Measurements from ENCODE around the gene HINT1.
"Not testable (repeated sequence)": the region's sequence is repeated elsewhere in the genome, so short reads cannot be mapped to it uniquely, and the experiment has no call there.

The HINT1 gene

DNA sequence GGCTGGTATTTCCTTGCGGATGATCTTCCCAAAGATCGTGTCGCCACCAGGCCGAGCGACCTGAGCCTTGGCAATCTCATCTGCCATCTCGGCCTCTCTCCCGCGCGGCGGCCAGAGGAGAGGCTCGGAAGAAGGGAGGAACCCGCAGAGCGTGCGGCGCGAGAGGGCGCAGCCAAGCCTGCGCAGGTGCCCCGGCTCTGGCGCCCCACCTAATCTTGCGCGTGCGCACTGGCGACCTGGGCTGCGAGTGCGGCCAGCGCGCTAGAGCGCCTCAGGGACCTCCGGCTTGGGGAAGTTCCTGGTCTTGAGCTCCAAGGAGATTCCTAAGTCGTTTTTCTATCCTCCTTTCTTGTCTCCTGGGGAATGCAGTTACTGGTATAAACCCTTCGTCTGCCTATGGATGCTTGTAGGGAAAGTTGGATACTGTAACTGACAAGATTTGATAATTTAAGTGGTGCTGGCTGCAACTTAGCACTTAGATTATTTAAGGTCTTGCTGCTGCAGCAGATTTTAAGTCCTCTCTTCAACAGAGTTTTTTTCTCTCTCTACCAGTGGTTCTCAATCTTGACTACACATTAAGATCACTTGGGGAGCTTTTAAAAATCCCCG lies at the start of gene HINT1:
HINT1 (minus strand) TSS at position 138 of the 609 bp plus-strand sequence; CDS start at position 87, 51 bp downstream.
- DNase-seq (ENCODE audit: low read depth in 2 of 2) = peak; percentile 89 to 93

DNA sequence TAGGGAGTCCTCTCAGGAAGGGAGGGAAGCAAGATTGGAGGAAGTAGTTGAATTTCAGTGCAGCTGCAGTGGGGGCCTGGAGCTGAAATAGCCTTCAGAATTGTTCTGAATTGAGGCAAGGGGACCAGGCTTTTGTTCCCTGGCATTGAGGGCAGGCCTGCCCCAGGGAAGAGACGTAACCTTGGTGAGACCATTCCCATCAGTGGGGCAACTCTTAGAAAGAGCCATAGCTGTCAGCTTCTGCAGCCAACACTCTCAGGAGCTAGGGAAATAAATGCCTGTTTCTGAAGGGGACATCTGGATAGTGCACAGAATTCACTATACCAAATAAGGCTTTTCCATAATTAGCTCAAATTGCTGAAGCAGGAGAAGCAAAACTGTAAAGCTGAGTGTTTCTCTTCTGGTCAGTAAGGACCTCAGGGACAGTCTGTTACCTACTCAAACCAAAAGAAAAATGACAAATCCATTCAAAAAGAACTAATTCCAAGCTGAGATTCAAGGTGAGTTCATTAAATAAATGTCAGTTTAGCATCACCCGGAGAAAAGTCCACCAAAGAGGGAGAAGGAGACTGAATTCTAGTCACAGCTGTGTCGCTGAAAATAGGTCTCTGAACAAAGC lies 49.7 kb upstream of the HINT1 start:
- DNase-seq (ENCODE audit: low read depth in 2 of 2) = no peak

DNA sequence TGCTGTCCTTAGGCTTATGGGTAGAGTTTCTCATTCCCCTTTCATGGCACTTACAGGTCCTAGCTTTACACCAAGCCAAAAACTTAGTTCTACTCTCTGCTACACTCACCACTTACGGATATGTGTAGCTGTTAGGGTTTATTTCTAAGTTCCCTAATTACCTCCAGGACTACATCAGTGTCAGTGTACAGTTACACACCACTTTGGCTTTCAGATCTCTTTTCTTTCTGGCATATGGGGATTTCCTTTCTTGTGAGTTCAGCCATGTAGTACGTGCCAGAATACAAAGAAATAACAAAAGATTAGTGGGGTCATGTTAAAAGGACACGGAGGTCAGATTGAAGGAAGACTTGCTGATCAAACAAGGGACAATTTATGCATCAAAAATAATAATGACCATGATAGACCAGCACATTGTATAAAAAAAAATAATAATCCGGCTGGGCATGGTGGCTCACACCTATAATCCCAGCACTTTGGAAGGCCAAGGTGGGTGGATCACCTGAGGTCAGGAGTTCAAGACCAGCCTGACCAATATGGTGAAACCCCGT lies 47.5 kb upstream of the HINT1 start:
- no peak for DNase-seq (ENCODE audit: low read depth in 2 of 2)

DNA sequence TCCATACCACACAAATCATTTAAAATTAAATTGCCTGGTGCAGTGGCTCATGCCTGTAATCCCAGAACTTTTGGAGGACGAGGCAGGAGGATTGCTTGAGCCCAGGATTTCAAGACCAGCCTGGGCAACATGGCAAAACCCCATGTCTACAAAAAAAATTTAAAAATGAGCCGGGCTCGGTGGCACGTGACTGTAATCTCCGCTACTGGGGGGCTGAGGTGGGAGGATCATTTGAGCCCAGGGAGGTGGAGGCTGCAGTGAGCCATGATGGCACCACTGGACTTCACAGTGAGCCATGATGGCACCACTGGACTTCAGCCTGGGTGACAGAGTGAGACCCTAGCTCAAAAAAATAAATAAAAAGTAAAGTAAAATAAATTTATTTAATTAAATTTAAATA lies 46.6 kb upstream of the HINT1 start:
- no peak for DNase-seq (ENCODE audit: low read depth in 2 of 2)

DNA sequence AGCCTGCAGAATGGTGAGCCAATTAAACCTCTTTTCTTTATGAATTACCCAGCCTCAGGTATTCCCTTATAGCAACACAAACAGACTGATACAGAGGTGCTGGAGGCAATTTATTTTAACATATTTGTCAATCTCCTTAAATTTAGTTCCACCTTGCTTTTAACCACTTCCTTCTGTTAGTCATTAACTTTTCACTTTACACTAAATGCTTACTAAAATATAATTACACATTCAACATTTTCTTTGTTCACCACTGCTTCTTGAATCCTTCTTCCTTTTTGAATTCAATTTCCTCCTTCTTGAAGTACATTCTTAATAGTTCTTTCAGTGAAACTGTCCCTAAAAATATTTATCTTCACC lies 45.1 kb upstream of the HINT1 start:
- no peak for DNase-seq (ENCODE audit: low read depth in 2 of 2)

DNA sequence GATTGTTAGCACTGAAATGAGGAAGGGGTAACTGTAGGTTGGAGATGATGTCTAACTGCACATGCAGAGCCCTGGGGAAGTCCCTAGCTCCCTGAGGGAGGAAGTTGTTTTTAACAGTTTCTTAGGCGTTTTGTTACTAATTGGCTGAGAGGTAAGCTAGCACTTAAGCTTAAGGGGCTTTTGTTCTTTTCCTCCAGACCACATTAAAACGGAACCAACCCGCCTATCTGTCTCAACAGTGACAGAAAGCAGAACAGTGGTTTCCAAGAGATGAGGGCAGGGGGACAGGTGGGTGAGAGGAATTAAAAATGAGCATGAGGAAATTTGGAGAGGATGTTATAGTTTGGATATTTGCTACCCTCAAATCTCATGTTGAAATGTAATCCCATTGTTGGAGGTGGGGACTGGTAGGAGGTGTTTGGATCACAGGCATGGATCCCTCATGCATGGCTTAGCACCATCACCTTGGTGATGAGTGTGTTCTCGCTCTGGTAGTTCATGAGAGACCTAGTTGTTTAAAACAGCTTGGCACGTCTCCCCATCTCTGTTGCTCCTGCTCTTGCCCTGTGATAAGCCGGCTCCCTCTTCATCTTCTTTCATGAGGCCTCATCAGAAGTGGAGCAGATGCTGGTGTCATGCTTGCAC lies 44.6 kb upstream of the HINT1 start:
- DNase-seq (ENCODE audit: low read depth in 2 of 2) = peak in 1 of 2 donors; percentile 39

DNA sequence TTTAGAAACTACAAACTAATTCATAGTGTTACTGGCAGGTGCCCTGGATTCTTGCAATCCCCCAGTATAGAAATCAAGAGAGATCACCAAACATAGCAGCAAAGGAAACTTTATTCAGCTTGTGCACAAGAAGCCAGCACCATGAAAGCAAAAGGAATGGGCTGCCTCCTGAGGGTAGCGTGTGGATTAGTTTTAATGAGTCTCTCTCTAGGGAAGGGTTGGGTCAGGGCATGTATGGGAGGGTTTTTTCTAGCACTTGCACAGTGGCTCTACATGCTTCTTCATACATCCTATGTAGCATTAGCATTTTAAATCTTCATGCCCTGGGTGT lies 44.1 kb upstream of the HINT1 start:
- DNase-seq (ENCODE audit: low read depth in 2 of 2) = no peak

DNA sequence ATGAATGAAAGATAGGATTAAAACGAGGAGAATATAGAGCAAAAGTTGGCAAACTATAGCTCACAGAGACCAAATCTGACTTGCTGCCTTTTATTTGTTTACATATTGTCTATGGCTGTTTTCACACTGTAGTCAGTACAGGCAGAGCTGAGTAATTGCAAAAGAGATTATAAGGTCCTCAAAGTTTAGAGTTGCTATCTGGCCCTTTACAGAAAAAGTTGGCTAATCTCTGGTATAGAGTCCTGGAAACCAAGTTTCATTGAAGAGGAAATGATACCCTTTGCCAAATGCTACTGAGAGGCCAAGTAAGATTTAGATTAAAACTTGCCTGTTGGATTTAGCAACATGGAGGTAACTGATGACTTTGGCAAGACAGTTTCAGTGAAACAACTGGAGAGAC lies 41.7 kb upstream of the HINT1 start:
- DNase-seq (ENCODE audit: low read depth in 2 of 2) = no peak

DNA sequence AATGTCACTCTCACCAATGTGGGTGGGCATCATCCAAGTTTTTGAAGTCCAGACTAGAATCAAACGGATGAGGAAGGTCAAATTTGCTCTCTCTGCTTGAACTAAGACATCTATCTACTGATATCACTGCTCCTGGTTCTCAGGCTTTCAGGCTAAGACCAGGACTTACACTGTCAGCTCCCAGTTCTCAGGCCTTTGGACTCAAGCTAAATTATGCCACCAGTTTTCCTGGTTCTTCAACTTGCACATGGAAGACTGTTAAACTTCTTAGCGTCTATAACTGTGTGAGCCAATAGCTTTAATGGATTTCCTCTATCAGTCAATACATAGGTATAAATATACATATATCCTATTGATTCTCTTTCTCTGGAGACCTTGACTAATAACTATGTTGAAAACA lies 41.0 kb upstream of the HINT1 start:
- DNase-seq (ENCODE audit: low read depth in 2 of 2) = no peak

DNA sequence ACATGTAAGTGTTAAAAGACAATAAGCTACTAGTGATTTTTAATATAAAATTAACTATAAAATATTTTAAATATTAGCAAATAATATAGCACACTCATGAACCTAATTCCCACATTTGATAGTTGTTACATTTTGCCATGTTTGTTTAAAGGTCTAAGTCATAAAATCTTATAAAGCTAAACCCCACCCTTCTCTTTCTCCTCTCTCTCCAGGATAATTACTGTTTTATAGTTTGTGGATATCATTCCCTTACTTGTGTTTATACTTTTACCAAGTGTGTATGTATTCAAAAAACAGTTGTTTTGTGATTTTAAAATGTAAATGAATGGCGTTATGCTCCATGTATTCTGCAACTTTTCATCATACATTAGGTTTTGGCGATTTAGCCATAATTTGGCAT lies 39.9 kb upstream of the HINT1 start:
- DNase-seq (ENCODE audit: low read depth in 2 of 2) = no peak

DNA sequence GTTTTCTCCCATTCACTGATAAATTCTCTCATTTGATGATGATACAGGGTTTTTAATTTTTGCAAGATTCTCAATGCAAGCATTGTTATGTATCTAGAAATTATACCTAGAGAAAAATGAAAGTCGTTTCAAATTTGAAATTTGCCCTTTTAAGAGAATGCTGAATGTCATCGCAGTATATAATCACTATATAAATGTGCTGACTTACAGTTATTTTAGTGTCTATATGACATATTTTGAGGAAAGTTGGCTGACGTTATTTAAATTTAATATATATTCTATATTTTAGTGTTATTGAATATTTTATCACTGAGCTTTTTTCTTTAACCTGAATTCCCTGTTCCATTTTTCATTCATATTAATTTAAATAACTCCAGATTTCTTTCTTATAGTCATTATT lies 35.5 kb upstream of the HINT1 start:
- DNase-seq (ENCODE audit: low read depth in 2 of 2) = no peak

DNA sequence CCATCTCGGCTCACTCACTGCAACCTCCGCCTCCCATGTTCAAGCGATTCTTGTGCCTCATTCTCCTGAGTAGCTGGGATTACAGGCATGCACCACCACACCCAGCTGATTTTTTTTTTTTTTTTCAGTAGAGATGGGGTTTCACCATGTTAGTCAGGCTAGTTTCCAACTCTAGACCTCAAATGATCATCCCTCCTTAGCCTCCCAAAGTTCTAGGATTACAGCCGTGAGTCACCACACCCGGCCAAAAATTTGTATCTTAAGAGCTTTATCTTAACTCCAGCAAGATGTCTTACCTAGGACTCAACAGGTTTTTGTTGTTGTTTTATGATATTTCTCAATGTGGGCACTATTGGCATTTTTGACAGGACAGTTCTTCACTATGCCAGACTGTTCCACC lies 33.6 kb upstream of the HINT1 start:
- DNase-seq (ENCODE audit: low read depth in 2 of 2) = no peak

DNA sequence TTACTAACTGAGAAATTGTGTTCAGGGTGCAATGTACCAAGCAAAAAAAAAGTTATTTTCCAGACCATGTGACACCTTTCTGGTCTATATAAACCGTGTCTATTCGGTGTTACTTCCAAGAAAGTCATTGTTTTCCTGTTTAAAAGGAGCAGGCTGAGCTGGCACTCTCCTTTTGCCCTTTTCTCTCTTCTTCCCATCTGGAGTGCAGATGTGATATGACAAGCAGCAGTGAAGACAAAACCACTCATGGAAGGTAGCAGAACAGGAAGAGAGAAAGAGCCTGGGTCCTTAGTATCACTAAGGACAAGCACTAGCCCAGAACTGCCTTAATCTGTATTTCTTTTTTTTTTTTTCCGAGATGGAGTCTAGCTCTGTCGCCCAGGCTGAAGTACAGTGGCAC lies 31.3 kb upstream of the HINT1 start:
- no peak for DNase-seq (ENCODE audit: low read depth in 2 of 2)

DNA sequence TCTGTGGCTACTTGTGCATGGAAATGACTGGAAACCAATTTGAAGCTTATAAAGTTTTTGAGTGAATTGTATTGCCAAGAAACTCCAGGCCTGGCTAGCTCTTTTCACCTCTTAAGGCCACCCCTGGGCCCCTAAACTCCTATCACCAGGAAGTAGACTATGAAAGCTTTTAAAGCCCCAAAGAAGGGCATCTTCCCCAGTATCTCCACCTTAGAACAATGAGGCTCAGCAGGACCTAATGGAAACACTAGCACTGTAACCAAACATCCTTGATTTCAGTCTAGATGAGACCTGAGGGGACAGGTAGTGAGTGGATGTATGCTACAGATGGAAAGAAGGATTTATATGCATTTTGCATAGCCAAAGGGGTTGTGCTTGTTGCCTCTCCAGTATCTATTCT lies 30.6 kb upstream of the HINT1 start:
- no peak for DNase-seq (ENCODE audit: low read depth in 2 of 2)

DNA sequence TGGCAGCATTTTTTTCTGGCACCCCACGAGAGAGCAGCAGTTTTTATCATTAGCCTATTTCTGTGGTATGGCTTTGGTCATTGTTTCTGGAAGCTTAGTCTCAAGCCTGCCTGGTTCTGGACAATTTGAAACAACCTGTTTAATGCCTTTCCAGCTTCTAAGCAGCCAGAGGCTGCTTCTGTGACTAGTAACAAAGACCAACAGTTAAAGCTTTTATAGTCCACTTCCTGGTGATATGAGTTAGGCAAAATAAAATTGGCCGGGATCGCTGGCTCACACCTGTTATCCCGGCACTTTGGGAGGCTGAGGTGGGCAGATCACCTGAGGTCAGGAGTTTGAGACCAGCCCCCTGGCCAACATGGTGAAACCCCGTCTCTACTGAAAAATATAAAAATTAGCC lies 29.7 kb upstream of the HINT1 start:
- DNase-seq (ENCODE audit: low read depth in 2 of 2) = no peak

DNA sequence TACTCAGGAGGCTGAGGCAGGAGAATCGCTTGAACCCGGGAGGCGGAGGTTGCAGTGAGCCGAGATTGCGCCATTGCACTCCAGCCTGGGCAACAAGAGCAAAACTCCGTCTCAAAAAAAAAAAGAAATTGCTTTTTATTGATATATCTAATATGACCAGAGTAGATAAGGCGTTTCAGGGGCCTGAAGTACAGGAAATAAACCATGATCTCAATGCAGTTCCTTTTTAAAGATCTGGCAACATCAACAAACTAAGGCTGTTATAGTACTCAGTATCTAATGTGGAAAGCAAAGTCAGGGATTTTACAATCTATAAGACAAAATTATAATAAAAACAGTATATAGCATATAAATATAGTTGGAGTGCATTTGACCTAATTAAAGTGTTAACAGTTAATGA lies 28.8 kb upstream of the HINT1 start:
- not testable (repeated sequence) for DNase-seq (ENCODE audit: low read depth in 2 of 2)

DNA sequence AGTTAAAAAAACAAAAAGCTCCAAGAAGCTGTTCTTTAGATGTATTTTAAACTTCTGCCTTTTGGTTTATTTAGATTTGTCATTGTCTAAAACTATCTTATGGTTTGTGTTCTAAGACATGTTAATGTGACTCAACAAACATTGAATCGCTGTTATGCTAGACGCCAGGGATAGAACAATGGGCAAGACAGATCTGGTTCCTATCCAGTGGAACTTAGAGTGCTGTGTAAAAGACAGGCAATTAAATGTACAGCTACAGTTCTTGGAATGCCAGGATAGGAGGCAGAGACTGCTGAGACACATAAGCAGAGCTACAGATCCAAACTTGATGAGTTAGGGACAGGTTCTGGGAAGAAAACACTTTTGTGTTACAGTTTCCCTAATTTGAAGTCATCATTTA lies 28.1 kb upstream of the HINT1 start:
- DNase-seq (ENCODE audit: low read depth in 2 of 2) = no peak

DNA sequence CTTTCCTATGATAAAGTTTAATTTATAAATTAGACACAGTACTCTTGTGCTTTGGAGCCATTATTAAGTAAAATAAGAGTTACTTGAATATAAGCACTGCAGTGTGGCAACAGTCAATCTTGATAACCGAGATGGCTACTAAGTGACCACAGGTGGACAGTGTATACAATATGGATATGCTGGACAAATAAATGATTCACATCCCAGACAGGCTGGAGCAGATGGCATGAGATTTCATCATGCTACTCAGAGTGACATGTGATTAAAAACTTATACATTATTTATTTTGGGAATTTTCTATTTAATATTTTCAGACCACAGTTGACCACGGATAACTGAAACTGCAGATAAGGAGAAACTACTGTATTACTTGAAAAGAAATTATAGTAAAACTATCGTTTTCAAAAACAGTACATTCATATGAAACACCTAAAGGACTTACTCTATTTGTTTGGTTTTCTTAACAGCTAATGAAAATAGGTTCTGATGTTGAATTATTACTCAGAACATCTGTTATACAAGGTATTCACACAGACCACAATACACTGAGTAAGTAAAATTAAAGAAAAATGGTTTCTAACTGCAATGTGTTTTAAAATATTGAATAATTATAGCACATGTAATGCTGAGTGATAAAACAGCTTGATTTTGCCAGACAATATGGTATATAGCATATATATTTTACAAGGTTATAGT lies 21.7 kb upstream of the HINT1 start:
- no peak for DNase-seq (ENCODE audit: low read depth in 2 of 2)

DNA sequence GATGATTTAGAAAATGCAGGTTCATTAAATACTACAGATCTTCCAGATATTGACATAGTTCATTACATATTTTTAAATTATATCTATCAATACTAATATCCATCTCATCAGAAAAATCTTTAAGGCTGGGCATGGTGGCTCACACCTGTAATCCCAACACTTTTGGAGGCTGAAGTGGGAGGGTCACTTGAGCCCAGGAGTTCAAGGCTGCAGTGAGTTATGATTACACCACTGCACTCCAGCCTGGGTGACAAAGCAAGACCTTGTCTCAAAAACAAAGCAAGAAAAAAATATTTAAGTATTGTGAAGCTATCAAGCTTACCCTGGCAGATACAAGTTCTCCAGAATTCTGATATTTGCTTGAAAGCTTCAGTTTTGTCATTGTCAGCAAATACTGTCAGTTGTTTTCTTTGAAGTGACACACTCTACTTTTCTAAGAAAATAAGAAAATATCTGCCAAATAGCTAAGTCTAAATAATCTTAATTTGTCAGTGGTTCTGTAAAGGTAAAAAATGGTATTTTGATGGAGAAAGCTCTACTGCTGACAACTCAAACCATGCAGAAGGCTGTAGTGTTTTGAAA lies 20.6 kb upstream of the HINT1 start:
- no peak for DNase-seq (ENCODE audit: low read depth in 2 of 2)

DNA sequence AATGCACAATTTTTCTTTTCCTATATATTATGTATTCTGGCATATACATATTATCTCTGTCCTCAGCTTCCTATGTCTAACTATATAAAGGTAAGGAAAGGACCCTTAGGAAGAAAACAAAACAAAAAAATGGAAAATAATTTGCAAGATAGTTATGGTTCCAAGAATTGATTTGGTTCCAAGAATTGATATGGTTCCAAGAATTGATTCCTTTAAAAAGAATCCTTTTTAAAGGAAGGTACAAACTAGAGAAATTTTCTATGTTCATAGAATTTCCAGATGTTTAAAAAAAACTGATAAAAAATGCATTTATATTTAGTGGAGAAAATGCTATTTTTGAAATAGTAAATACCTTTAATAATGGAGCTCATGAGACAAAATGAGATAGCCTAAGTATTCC lies 17.8 kb upstream of the HINT1 start:
- no peak for DNase-seq (ENCODE audit: low read depth in 2 of 2)

DNA sequence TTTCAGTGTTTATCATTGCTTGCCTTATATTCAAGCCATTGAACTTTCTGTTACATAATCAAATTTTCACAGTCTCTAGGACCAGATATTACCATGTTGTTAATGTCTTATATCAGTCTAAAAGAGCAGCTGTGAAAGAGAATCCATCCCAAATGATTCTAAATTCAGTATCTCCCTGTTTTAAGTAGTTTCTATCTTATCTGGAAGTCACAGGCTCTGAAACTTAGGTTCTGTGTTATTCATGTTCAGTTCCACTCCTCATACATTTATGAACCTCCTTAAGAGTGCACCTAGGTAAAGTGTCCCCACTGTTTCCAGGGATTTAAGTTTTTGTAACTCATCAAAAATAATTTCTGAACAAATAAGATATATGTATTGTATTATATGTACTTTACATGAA lies 15.4 kb upstream of the HINT1 start:
- no peak for DNase-seq (ENCODE audit: low read depth in 2 of 2)

DNA sequence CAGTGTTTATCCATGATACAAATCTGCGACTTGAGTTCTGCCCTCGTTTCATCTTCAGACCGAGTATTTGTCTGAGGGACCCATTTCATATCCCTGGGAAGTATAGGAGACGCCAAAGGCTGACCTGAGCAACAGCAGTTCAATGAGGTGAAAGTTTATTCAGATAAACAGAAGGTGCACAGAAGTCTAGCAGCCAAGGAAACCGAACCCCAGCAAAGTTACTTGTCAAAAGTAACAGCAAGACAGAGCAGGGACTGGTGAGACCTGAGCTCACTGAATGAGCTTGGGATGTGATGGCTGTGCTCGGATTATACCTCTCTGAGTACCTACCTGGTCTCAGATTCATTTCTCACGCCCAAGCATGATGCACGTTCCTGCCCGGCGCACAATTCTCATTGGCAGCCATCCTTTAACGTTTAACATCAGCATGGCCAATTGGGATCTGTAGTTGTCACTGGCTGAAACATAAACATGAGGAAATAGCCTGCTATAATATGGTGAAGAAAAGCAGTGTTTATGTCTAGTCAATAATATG lies 6.3 kb upstream of the HINT1 start:
- no peak for DNase-seq (ENCODE audit: low read depth in 2 of 2)
